ENCODE measurements around the gene LYG2.
"Not testable (repeated sequence)": the region's sequence is repeated elsewhere in the genome, so short reads cannot be mapped to it uniquely, and the experiment has no call there.

- TF ChIP-seq SPI1, POLR2A, POLR2AphosphoS5 (IDR thresholded peaks at IDR 0.05; ENCODE audit: low read depth, low read length): not testable (repeated sequence)
Observed at GRCh38 chr2:99192364-99192763, 63.1 kb downstream of the LYG2 start.
